H1 (cell line): ENCODE measurements around the gene CDC42EP1. TPM values are rescaled to one million over a fixed set of nuclear protein-coding genes. Genes with fewer than 3 reads are reported as not detected.

Experiments
- CTCF ChIA-PET: fragments of 300-600 bp; sonication (Branson Sonifier 250); formaldehyde crosslinking; loops from one replicate; lab custom pipeline; 2021; ENCODE audit not compliant: partially characterized antibody; lab: Charles Lee
- POLR2A ChIA-PET: fragments of 300-600 bp; sonication (Branson Sonifier 250); formaldehyde crosslinking; loops from one replicate; lab custom pipeline; 2021; ENCODE audit warnings: inconsistent platforms; ENCODE audit not compliant: partially characterized antibody; lab: Charles Lee
- DNase-seq, 2 experiments: peaks; one replicate each; pipeline versions ENCODE4 v3.0.0 to v3.0.0-alpha.2; 2010 to 2022; ENCODE audit warnings: low spot score in 2 of 2, low read depth in 1 of 2, mixed read lengths in 1 of 2
- FAIRE-seq: peaks from 2 replicates; lab custom pipeline; 2011; peaks lifted over from hg19 to GRCh38; lab: Jason Lieb, UNC
- H2AFZ ChIP-seq: 2 replicates; pipeline ENCODE4 v1.8.1; 2012; ENCODE audit warnings: low read length, inconsistent platforms
- H2AK5ac ChIP-seq: 2 replicates; pipeline ENCODE4 v1.6.1; 2013; ENCODE audit warnings: low read depth, low read length
- H2BK120ac ChIP-seq: replicated peaks from 2 replicates; pipeline ENCODE3; 2013; ENCODE audit warnings: low read depth, low read length, inconsistent platforms
- H2BK12ac ChIP-seq: 2 replicates; pipeline ENCODE4 v1.6.1; 2013; ENCODE audit warnings: low read depth, low read length
- H2BK15ac ChIP-seq: 2 replicates; pipeline ENCODE4 v1.6.1; 2013; ENCODE audit warnings: low read length
- H2BK20ac ChIP-seq: 2 replicates; pipeline ENCODE4 v1.6.1; 2013; ENCODE audit warnings: low read length
- H2BK5ac ChIP-seq: 2 replicates; pipeline ENCODE4 v1.6.1; 2013; ENCODE audit warnings: low read depth, low read length
- H3K14ac ChIP-seq: 2 replicates; pipeline ENCODE4 v1.6.1; 2013; ENCODE audit warnings: inconsistent platforms; ENCODE audit not compliant: insufficient read length
- H3K18ac ChIP-seq: 2 replicates; pipeline ENCODE4 v1.6.1; 2013; ENCODE audit warnings: low read length; ENCODE audit errors: extremely low read depth
- H3K23ac ChIP-seq: 2 replicates; pipeline ENCODE4 v1.6.1; 2013; ENCODE audit warnings: inconsistent platforms; ENCODE audit not compliant: insufficient read length
- H3K23me2 ChIP-seq: 2 replicates; pipeline ENCODE4 v1.6.1; 2013; ENCODE audit warnings: low read depth, low read length
- H3K27ac ChIP-seq: 2 replicates; pipeline ENCODE4 v1.6.1; 2011; ENCODE audit warnings: low read depth, low read length, inconsistent platforms
- H3K27me3 ChIP-seq, 4 experiments: replicated peaks in 1 of 4; 1 replicate in 1 of 4; 2 replicates in 3 of 4; pipeline versions ENCODE4 v1.6.1 to v1.8.1; 2011 to 2013; ENCODE audit warnings: low read length in 3 of 4, mild to moderate bottlenecking in 3 of 4, inconsistent platforms in 2 of 4, mixed read lengths in 2 of 4, moderate library complexity in 1 of 4; ENCODE audit not compliant: control insufficient read depth in 3 of 4, insufficient read depth in 3 of 4; ENCODE audit errors: extremely low read depth in 1 of 4
- H3K36me3 ChIP-seq, 4 experiments: 2 replicates each; pipeline versions ENCODE4 v1.6.1 to v1.8.1; 2011 to 2013; ENCODE audit warnings: mild to moderate bottlenecking in 4 of 4, low read length in 3 of 4, moderate library complexity in 2 of 4, control low read depth in 1 of 4, inconsistent platforms in 1 of 4; ENCODE audit not compliant: insufficient read depth in 4 of 4, control insufficient read depth in 2 of 4
- H3K4ac ChIP-seq: replicated peaks from 2 replicates; pipeline ENCODE3; 2013; ENCODE audit warnings: low read length, low read depth, mixed read lengths, inconsistent platforms; ENCODE audit not compliant: insufficient read length
- H3K4me1 ChIP-seq, 4 experiments: replicated peaks in 1 of 4; 1 replicate in 1 of 4; 2 replicates in 3 of 4; pipeline versions ENCODE4 v1.6.1 to v1.8.1; 2011 to 2013; ENCODE audit warnings: low read length in 3 of 4, inconsistent platforms in 2 of 4, mixed read lengths in 1 of 4; ENCODE audit not compliant: insufficient read depth in 4 of 4, control insufficient read depth in 3 of 4
- H3K4me2 ChIP-seq, 2 experiments: 2 replicates each; pipeline versions ENCODE4 v1.6.1 to v1.8.1; 2011 to 2013; ENCODE audit warnings: low read depth in 2 of 2, low read length in 2 of 2, control low read depth in 1 of 2, inconsistent platforms in 1 of 2, mild to moderate bottlenecking in 1 of 2; ENCODE audit not compliant: insufficient read depth in 1 of 2
- H3K4me3 ChIP-seq, 4 experiments: fragments of 200-600, 300-600 bp in 1 of 4; sonication (generic), shearing (Covaris generic), sonication (Bioruptor Twin) in 1 of 4; 2 replicates each; pipeline versions ENCODE4 v1.5.1 to v1.8.1; 2011 to 2016; ENCODE audit warnings: low read length in 4 of 4, low read depth in 3 of 4, control low read depth in 2 of 4, inconsistent platforms in 2 of 4, mild to moderate bottlenecking in 2 of 4, mixed read lengths in 1 of 4, moderate library complexity in 1 of 4; ENCODE audit not compliant: insufficient read depth in 2 of 4; ENCODE audit errors: extremely low read depth in 1 of 4
- H3K56ac ChIP-seq: replicated peaks from 2 replicates; pipeline ENCODE3; 2013; ENCODE audit warnings: low read depth, mild to moderate bottlenecking, mixed read lengths, low read length, inconsistent platforms; ENCODE audit not compliant: insufficient read length
- H3K79me1 ChIP-seq: 2 replicates; pipeline ENCODE4 v1.6.1; 2013; ENCODE audit warnings: low read depth, low read length, control low read depth
- H3K79me2 ChIP-seq, 2 experiments: 2 replicates each; pipeline versions ENCODE4 v1.6.1 to v1.8.1; 2012 to 2013; ENCODE audit warnings: low read length in 2 of 2, mild to moderate bottlenecking in 2 of 2, inconsistent platforms in 1 of 2; ENCODE audit not compliant: insufficient read depth in 2 of 2, control insufficient read depth in 1 of 2
- H3K9ac ChIP-seq, 4 experiments: replicated peaks in 1 of 4; 1 replicate in 1 of 4; 2 replicates in 3 of 4; pipeline versions ENCODE4 v1.6.1 to v1.8.1; 2011 to 2013; ENCODE audit warnings: low read depth in 3 of 4, low read length in 3 of 4, control low read depth in 2 of 4, mild to moderate bottlenecking in 2 of 4, moderate library complexity in 2 of 4, inconsistent platforms in 1 of 4; ENCODE audit errors: extremely low read depth in 1 of 4
- H3K9me3 ChIP-seq, 2 experiments: 2 replicates each; pipeline versions ENCODE4 v1.6.1 to v1.8.1; 2012 to 2013; ENCODE audit warnings: mild to moderate bottlenecking in 2 of 2, moderate library complexity in 2 of 2, control low read depth in 1 of 2, inconsistent platforms in 1 of 2, low read depth in 1 of 2, low read length in 1 of 2, mixed read lengths in 1 of 2; ENCODE audit not compliant: insufficient read depth in 2 of 2
- H4K20me1 ChIP-seq, 2 experiments: replicated peaks in 1 of 2; 2 replicates each; pipeline versions ENCODE3 to v1.8.1; 2011 to 2013; ENCODE audit warnings: inconsistent platforms in 2 of 2, low read length in 2 of 2, mild to moderate bottlenecking in 1 of 2; ENCODE audit not compliant: insufficient read depth in 2 of 2, control insufficient read depth in 1 of 2
- H4K5ac ChIP-seq: 2 replicates; pipeline ENCODE4 v1.6.1; 2013; ENCODE audit warnings: low read length, low read depth, mixed read lengths, inconsistent platforms; ENCODE audit not compliant: insufficient read length
- H4K8ac ChIP-seq: 2 replicates; pipeline ENCODE4 v1.8.0; 2013; ENCODE audit warnings: mild to moderate bottlenecking, moderate library complexity, low read length, inconsistent platforms; ENCODE audit not compliant: insufficient read depth; ENCODE audit errors: extremely low read depth
- H4K91ac ChIP-seq: replicated peaks from 2 replicates; pipeline ENCODE3; 2013; ENCODE audit warnings: low read length, mixed read lengths, inconsistent platforms; ENCODE audit not compliant: insufficient read length
- BCL11A ChIP-seq, 2 experiments: IDR thresholded peaks; one replicate each; pipeline ENCODE4 v1.6.1; 2011; ENCODE audit warnings: low read depth in 2 of 2, low read length in 2 of 2, mild to moderate bottlenecking in 2 of 2
- CEBPB ChIP-seq: IDR thresholded peaks from 2 replicates; pipeline ENCODE4 v1.6.1; 2012; ENCODE audit warnings: low read depth, low read length
- CHD2 ChIP-seq: IDR thresholded peaks from 2 replicates; pipeline ENCODE4 v1.6.1; 2012; ENCODE audit warnings: low read length, improper control_type of control experiment
- RAD21 ChIP-seq, 2 experiments: IDR thresholded peaks in 1 of 2; conservative IDR thresholded peaks in 1 of 2; 2 replicates each; pipeline ENCODE4 v1.6.1; 2011; ENCODE audit warnings: low read depth in 2 of 2, low read length in 2 of 2, improper control_type of control experiment in 1 of 2, inconsistent platforms in 1 of 2, mild to moderate bottlenecking in 1 of 2, moderate library complexity in 1 of 2
- SUZ12 ChIP-seq: fragments of 200-600 bp; sonication (generic); IDR thresholded peaks from 2 replicates; pipeline ENCODE4 v1.6.1; 2012; ENCODE audit warnings: mild to moderate bottlenecking, inconsistent platforms, low read length, moderate library complexity, mixed read lengths
- WGBS, 2 experiments: shearing (Covaris generic) in 1 of 2; methylation state at CpG; one replicate each; pipeline versions ENCODE4 v1.1.6 to v1.1.7; 2013 to 2015; ENCODE audit warnings: low lambda C conversion rate in 2 of 2, mixed read lengths in 2 of 2, inconsistent platforms in 1 of 2, low coverage in 1 of 2, missing lambda C conversion rate in 1 of 2; ENCODE audit not compliant: insufficient replicate concordance in 2 of 2, insufficient coverage in 1 of 2, insufficient read length in 1 of 2; ENCODE audit errors: extremely low coverage in 1 of 2, missing lambda C conversion rate in 1 of 2; 5-methylcytosine and 5-hydroxymethylcytosine counted together
- polyA plus RNA-seq, 7 experiments: library from polyadenylated mRNA; depleted of rRNA in 3 of 7; stranded (reverse) in 5 of 7; unstranded in 2 of 7; fragments of >200 nt in 5 of 7; fragments of 200-250 nt in 2 of 7; gene quantifications; 1 replicate in 5 of 7; 2 replicates in 1 of 7; 4 replicates in 1 of 7; pipeline versions ENCODE4 v1.2.1 to v1.2.3, GENCODE V29; 2011 to 2013; ENCODE audit warnings: missing spikeins in 2 of 7, mixed read lengths in 2 of 7
- total RNA-seq: library from RNA; stranded (reverse); fragmentation: NEBNext Ultra II Directional; extraction: Animal tissue kit (Norgen Biotek cat#: 25700); gene quantifications from 2 replicates; pipeline ENCODE4 v1.2.1, GENCODE V29; 2021
- TF ChIP-seq, protein P1 (sequence below), 3 experiments: IDR thresholded peaks; 1 replicate in 2 of 3; 2 replicates in 1 of 3; pipeline versions ENCODE4 v1.5.1 to v1.6.1; 2011; ENCODE audit warnings: low read length in 3 of 3, mild to moderate bottlenecking in 3 of 3, inconsistent platforms in 2 of 3, low read depth in 1 of 3, moderate library complexity in 1 of 3; ENCODE audit not compliant: insufficient read depth in 1 of 3; ENCODE audit errors: control extremely low read depth in 1 of 3

The CDC42EP1 gene
- total and polyA plus RNA-seq, 2 of the 8 experiments (the other 6 are each of a cell fraction or from before 2014, with no cell fraction given): 8.3 to 11.2 TPM

DNA sequence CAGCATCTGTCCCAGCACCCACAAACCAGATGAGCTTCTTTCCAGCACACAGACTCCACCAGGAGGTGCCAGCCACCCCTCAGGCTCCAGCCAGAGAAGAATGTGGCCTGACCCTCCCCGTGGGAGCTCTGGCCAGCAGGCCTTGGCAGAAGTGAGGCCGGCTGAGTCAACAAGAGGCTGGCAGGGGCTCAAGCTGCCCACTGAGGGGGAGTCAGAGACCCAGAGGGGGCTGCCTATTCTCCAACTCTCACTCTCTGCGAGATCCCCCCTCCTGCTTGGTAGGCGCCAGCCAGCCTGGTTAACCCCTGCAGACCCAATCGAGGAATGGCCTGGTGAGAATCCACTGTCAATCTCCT, 10.6 kb upstream of the CDC42EP1 start:
- H2BK15ac ChIP-seq: 0 out of 2 replicates have a peak overlapping the region, but pooled peaks have one; percentile 97
- H3K4me1 ChIP-seq: peaks cover 5 to 31% (median 18%) of the 10 kb centered on the region in 4 experiments
- H2AK5ac ChIP-seq: no peak overlapping the region
- H3K27ac ChIP-seq: no peak overlapping the region
- H3K36me3 ChIP-seq: no peaks in the 10 kb centered on the region
- H3K18ac ChIP-seq: peak overlapping the region; percentile 28; the same call in 1 of the 2 replicates
- POLR2A ChIA-PET: interaction anchor here (0.7 to 13.2 kb wide), 4 partner anchors 9 to 1999 kb away, joined by 3 to 198 read pairs (median 6); partner anchors contain the start of gene CDC42EP1
- 65% methylated on average over 5 of the region's 5 CpGs; no CpG with 5 or more reads in 1 of the 2 experiments for WGBS, 2 experiments
- H3K79me1 ChIP-seq: no peaks in the 10 kb centered on the region
- 0 out of 2 replicates have a peak, but pooled peaks cover 5% of the 10 kb centered on the region for H3K23me2 ChIP-seq
- H4K20me1 ChIP-seq: no peaks in the 10 kb centered on the region
- no peak overlapping the region for H3K23ac ChIP-seq
- H3K79me2 ChIP-seq: no peaks in the 10 kb centered on the region
- no peak overlapping the region; the same call in 1 of the 2 replicates for H2BK12ac ChIP-seq
- no peak overlapping the region for H2BK20ac ChIP-seq
- no peak for FAIRE-seq
- no peak overlapping the region for H2BK5ac ChIP-seq
- no peak overlapping the region for H3K56ac ChIP-seq
- 0 out of 7 replicates have a peak, but pooled peaks cover 0 to 3% (median 0%) of the 10 kb centered on the region in 4 experiments for H3K27me3 ChIP-seq
- no peak overlapping the region for H3K4ac ChIP-seq
- no peak overlapping the region for H3K9ac ChIP-seq
- no peak overlapping the region for H2BK120ac ChIP-seq
- H4K91ac ChIP-seq: no peak overlapping the region
- no peaks in the 10 kb centered on the region for H3K9me3 ChIP-seq
- no peak overlapping the region for H3K4me3 ChIP-seq
- no peak overlapping the region for H2AFZ ChIP-seq
- no peak for DNase-seq
- H3K14ac ChIP-seq: no peak overlapping the region
- CTCF ChIA-PET: interaction anchor here (1.0 to 16.8 kb wide), 4 partner anchors 10 to 77 kb away, joined by 3 to 1347 read pairs (median 26); partner anchors contain the start of genes CDC42EP1 and LGALS2
- H3K4me2 ChIP-seq: no peak overlapping the region
- H4K8ac ChIP-seq: no peak overlapping the region
- TF ChIP-seq BCL11A (IDR thresholded peaks at IDR 0.05; ENCODE audit: low read depth in 2 of 2, low read length in 2 of 2) (no peak), CHD2 (peak; percentile 35; the same call in 1 of the 2 replicates), RAD21 (IDR thresholded peaks at IDR 0.05 in 1 of 2, conservative IDR thresholded peaks at IDR 0.05 in 1 of 2; ENCODE audit: low read depth in 2 of 2, low read length in 2 of 2) (peak in 1 of 2 experiments; percentile 25; a peak in 3 of 4 replicates), SUZ12 (no peak), CEBPB (no peak)
- TF ChIP-seq, protein P1, sequence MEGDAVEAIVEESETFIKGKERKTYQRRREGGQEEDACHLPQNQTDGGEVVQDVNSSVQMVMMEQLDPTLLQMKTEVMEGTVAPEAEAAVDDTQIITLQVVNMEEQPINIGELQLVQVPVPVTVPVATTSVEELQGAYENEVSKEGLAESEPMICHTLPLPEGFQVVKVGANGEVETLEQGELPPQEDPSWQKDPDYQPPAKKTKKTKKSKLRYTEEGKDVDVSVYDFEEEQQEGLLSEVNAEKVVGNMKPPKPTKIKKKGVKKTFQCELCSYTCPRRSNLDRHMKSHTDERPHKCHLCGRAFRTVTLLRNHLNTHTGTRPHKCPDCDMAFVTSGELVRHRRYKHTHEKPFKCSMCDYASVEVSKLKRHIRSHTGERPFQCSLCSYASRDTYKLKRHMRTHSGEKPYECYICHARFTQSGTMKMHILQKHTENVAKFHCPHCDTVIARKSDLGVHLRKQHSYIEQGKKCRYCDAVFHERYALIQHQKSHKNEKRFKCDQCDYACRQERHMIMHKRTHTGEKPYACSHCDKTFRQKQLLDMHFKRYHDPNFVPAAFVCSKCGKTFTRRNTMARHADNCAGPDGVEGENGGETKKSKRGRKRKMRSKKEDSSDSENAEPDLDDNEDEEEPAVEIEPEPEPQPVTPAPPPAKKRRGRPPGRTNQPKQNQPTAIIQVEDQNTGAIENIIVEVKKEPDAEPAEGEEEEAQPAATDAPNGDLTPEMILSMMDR (IDR thresholded peaks at IDR 0.05; ENCODE audit: control extremely low read depth in 1 of 3, insufficient read depth in 1 of 3, low read depth in 1 of 3, low read length in 3 of 3): peak in 2 of 3 experiments; percentile 14 to 18; a peak in 2 of 4 replicates
- no peak overlapping the region for H4K5ac ChIP-seq
